Dedifferentiated amniotic fluid mesenchymal stem cell (primary cell): ENCODE results near the gene ITPR1.

ENCODE experiments used
- DNase-seq: peaks from one replicate; pipeline ENCODE4 v3.0.0-alpha.2; 2016; ENCODE audit errors: extremely low spot score

The ITPR1 gene

GRCh38 chr3:4744405-4745234 lies 251.5 kb downstream of the ITPR1 start:
- DNase-seq = no peak

DNA sequence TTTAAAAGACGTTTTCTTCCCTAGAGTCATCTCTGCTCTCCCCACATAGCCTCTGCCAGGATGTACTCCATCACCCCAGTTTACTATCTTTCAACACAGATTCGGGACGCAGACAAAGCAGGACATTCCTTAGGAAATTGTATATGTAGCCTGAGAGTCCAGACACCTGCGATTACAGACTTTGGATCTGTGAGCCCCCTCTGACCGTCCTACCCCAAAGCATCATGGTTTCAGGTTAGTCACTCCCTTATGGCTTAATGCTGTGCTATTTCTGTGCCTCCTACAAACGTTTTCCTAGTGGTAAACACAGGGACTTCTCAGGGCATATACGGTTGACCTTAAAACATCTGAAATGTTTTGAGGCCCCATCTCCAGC lies 252.1 kb downstream of the ITPR1 start:
- DNase-seq = no peak

- DNase-seq = no peak
Observed at GRCh38 chr3:4746241-4746958, 253.3 kb downstream of the ITPR1 start.

- DNase-seq = no peak
Observed at GRCh38 chr3:4748127-4748526, 255.0 kb downstream of the ITPR1 start.

- DNase-seq = no peak
Observed at GRCh38 chr3:4748701-4749378, 255.7 kb downstream of the ITPR1 start.

DNA sequence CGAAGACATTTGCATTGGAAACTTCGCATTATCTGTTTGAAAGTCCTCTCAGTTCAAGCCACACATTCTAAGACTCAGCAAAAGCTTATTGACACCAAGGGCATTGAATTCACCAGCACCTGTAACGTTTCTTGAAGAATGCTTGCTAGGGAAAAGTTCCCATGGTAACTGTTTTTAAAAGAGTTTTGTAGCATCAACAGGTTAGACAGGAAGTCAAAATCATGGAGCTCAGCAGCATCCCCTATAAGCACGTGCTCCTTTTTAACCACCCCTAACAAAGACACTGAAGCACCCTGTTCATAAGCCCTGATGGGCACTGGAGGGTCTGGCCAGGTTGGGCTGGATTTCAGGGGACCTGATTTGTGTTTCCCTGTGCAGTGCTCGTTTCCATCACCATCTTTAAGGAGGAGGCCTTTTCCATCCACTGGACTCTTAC lies 256.4 kb downstream of the ITPR1 start:
- DNase-seq = no peak

DNA sequence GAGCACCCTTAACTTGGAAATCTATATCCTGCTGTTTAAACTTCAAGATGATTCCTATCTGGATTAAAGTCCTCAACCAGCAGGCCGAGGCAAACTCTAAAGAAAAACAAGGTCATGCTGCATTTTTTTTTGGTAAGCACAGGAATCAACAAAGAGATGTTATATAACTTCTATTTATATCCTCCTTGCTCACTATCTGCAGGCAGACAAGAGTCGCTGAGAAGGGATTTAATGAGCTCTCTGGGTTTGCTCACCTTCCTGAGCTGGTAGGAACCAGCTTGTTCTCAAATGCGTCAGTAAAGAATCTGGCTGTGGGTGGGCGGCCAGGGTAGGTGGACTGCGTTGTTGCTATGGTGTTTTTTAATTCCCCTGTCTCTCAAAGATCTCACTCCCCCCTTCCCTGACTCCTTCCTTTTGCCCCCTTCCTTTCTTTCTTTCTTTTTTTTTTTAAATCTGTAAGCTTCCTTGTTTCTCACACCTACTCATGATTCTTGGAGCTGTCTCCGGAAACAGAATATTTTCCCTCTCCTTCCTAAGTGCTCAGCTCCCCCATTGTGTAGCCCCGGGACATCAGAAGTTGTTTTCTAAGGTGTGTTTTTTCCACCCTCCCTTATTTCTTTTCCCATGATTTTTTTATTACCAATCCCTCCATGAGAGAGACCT lies 257.3 kb downstream of the ITPR1 start:
- DNase-seq = no peak

DNA sequence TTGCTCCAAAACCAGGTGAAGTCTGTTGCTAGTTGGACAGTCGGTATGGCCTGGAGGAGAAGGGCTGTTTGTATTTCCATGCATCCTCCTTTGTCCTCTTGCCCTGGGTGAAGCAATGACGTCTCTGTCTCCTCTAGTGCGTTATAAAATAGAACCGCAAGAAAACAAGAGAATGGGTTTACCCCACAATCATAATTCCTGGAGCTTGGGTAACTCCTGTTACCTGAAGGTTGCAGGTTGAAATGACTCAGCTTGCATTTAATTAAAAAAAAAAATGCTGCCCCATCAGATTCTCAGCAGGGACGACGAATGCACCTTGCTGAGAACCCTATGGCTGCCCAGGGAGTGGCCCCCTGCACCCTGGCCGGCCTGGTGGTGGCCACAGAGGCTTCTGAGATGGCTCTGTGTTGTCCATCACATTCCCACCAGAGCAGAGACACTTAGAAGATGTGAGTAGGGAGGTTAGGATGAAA lies 257.9 kb downstream of the ITPR1 start:
- DNase-seq = no peak

GRCh38 chr3:4751502-4752101 lies 258.5 kb downstream of the ITPR1 start:
- DNase-seq = peak; percentile 38

GRCh38 chr3:4752201-4753072 lies 259.3 kb downstream of the ITPR1 start:
- no peak for DNase-seq

DNA sequence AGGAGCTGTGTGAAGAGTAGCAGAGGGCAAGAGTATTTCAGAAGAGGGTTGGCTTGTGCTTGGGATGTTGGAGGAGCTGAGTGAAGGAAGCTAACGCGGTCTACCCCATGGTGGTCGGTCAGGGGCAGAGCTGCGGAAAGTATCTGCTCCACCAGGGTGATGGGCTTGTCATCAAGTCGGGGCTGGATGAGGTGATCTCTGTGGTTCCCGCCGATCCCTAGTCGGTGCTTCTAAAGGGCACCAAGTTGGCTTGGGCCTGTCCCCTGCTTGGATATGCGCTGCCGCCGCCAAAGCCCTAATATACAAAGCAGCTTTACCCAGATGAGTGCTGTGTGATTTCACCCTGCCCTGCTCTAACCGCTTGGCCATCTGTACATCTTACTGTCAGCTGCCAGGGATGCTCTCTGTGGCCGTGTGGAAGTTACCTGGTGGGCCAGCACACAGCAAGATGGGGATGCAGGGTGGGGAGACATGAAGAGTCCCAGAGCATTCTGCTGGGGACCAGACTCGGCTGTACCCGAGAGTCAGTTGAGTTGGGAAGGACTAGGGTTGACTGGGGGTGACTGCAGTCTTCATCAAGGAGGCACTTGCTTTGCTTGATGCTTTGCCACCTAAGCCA lies 260.0 kb downstream of the ITPR1 start:
- no peak for DNase-seq

DNA sequence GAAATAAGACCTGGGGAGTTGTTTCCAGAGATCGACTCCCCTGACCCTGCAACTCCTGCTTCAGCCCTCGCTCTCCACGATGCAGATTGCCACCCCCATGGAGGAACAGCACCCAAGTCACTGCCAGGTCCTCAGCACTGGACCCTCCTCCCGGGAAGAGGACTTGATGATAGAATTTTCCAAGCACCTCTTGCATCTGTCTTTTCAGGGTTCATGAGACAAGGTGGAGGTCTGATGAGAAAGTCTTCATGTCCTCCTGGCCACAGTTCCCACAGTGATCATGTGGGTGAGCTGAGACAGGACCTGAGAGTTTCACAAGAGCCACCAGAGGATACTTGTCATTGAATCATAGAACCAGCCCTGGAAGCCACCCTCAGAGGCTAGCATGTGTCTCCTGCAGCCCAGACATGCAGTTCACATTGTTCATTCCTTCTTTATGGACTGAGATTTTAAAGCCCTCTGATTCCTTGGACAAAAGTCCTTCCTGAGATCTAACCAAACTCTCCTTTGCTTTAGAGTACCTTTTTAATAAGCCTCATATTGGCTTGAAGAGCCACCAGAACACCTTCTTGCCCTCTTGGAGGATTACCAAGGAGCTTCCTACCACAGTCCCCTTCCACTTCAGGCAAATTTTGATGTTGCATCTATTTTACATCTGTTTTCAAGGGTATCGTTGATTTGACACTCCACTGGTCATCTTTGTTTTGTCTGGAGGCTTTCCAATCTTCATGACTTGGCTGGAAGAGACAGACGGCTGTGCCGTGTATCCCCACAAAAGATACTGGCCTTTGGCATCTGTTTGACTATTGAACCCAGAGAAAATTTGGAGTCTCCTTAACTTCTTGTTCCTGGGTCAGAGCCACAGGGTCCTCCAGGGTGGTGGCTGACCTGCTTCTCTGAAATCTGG lies 261.3 kb downstream of the ITPR1 start:
- DNase-seq = no peak

GRCh38 chr3:4755566-4755965 lies 262.4 kb downstream of the ITPR1 start:
- DNase-seq = no peak

DNA sequence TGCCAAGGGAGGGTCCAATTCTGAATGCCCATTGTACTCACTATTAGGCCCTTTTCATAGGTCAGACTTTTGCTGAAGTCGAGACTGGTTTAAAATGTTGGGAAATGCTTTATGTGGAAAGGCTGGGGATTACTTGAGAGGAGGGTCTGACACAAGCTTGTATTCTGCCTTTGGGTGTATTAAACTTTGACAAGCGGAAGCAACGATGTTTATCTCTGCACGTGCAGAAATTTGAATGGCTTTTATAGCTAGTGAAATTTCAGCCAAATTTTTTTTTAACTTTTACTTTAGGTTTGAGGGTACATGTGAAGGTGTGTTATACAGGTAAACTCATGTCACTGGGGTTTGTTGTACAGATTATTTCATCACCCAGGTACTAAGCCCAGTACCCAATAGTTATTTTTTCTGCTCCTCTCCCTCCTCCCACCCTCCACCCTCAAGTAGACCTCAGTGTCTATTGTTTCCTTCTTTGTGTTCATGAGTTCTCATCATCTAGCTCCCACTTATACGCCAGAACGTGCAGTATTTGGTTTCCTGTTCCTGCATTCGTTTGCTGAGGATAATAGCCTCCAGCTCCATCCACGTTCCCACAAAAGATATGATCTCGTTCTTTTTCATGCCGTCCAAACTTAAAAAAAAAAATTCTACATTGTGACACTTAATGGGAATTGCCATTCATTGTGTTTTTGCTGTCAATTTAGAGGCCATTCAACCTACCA lies 263.1 kb downstream of the ITPR1 start:
- no peak for DNase-seq

- no peak for DNase-seq
Observed at GRCh38 chr3:4756855-4757574, 263.9 kb downstream of the ITPR1 start.

DNA sequence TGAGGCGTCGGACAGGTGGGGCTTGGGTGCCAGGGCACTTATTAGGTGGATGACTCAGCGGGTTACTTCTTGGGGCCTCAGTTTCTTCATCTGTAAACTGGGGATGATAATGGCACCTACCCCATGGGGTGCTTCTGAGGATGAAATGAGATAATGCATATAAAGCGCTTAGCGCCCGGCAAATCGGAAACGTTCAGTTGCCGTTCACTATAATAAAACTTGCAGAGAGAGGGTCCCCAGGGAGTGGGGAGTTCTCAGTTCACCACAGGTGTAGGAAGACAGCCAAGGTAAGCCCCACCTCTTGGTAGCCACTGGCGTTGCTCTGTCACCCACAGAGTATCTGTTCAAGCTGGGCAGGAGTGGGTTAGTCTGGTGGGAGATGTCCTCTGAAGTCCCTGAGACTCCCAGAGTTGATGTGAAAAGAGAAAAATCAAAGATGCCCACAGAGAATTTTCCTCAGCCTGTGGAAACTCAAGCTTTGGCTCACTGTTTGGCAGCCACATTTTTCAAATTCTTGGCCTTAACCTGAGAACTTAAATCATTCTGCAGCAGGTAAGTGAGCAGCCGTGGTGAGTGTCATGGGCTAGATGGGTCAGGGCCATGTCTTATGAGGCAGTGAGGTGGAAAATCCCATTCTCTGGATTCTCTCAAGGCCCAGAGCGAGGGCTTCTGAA lies 264.6 kb downstream of the ITPR1 start:
- DNase-seq = no peak

DNA sequence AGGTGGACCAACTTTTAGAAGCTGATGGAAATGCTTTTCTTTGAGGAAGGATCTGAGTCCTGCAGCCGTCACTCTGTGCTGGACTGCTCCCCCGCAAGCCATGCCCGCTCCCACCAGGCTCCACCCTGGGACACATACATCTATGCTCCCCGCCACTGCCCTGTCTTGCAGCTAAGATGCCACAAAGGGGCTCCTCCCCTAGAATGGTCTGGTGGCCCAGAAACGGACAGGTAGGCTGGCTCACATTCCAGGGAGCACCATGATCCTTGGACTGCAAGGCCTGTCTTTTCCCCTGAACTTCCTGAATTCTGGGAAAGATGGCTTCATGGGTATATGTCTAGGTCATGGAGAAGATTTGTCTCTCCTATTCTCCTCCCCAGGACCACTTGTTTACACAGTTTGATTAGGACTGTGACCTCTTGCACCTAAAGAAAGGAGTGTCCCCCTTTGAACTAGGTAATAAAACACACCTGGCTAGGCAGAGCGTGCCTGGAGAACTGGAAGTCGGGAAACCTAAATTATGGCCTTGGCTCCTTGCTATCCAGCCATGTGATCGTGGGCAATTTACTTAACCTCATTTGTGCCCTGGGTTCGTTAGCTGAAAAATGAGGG lies 265.2 kb downstream of the ITPR1 start:
- no peak for DNase-seq
